Measurements from ENCODE around the gene ZZZ3.
"Not testable (repeated sequence)": the region's sequence is repeated elsewhere in the genome, so short reads cannot be mapped to it uniquely, and the experiment has no call there.

The ZZZ3 gene

DNA sequence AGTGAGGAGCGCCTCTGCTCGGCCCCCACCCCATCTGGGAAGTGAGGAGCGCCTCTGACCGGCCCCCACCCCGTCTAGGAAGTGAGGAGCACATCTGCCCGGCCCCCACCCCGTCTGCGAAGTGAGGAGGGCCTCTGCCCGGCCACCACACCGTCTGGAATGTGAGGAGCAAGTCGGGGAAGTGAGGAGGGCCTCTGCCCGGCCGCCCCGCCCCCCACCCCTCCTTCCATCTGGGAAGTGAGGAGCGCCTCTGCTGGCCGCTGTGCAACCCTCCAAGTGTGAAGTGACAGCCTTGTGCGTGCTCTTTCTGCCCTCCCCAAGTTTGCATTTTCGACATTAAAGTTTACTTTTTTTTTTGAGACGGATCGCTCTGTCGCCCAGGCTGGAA, 5.1 kb upstream of the ZZZ3 start:
- Histone ChIP-seq H3K27ac (no peak overlapping the region), H3K4me1 (peaks cover 0 to 16% (median 9%) of the 10 kb centered on the region in 4 donors), H3K27me3 (no peaks in the 10 kb centered on the region), H3K4me3 (peak overlapping the region; percentile 24 to 31), H3K36me3 (peaks cover 0 to 16% (median 9%) of the 10 kb centered on the region in 3 donors), H3K9me3 (no peaks in the 10 kb centered on the region)
- intact Hi-C loops (cut with DNase I; ENCODE audit: low total_unique reads) = no loop called here
- DNase-seq = no peak
- TF ChIP-seq, protein P1, sequence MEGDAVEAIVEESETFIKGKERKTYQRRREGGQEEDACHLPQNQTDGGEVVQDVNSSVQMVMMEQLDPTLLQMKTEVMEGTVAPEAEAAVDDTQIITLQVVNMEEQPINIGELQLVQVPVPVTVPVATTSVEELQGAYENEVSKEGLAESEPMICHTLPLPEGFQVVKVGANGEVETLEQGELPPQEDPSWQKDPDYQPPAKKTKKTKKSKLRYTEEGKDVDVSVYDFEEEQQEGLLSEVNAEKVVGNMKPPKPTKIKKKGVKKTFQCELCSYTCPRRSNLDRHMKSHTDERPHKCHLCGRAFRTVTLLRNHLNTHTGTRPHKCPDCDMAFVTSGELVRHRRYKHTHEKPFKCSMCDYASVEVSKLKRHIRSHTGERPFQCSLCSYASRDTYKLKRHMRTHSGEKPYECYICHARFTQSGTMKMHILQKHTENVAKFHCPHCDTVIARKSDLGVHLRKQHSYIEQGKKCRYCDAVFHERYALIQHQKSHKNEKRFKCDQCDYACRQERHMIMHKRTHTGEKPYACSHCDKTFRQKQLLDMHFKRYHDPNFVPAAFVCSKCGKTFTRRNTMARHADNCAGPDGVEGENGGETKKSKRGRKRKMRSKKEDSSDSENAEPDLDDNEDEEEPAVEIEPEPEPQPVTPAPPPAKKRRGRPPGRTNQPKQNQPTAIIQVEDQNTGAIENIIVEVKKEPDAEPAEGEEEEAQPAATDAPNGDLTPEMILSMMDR (IDR thresholded peaks at IDR 0.05) = no peak

DNA sequence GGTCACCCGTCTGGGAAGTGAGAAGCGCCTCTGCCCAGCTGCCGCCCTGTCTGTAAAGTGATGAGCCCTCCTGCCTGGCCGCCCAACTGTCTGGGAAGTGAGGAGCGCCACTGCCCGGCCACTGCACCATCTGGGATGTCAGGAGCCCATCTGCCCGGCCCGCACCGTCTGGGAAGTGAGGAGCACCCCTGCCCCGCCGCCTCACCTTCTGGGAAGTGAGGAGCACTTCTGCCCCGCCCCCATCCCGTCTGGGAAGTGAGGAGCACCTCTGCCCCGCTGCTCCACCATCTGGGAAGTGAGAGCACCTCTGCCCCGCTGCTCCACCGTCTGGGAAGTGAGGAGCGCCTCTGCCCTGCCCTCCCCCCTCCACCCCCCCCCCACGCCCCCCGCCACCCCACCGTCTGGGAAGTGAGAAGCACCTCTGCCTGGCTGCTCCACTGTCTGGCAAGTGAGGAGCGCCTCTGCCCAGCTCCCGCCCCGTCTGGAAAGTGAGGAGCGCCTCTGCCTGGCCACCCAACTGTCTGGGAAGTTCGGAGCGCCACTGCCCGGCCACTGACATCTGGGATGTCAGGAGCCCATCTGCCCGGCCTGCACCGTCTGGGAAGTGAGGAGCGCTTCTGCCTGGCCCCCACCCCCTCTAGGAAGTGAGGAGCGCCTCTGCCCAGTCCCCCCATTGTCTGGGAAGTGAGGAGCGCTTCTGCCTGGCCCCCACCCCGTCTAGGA, 4.5 kb upstream of the ZZZ3 start:
- H3K4me3 ChIP-seq = peak overlapping the region in 1 of 2 donors; percentile 31
- intact Hi-C loops (cut with DNase I; ENCODE audit: low total_unique reads) = no loop called here
- no peak for DNase-seq

DNA sequence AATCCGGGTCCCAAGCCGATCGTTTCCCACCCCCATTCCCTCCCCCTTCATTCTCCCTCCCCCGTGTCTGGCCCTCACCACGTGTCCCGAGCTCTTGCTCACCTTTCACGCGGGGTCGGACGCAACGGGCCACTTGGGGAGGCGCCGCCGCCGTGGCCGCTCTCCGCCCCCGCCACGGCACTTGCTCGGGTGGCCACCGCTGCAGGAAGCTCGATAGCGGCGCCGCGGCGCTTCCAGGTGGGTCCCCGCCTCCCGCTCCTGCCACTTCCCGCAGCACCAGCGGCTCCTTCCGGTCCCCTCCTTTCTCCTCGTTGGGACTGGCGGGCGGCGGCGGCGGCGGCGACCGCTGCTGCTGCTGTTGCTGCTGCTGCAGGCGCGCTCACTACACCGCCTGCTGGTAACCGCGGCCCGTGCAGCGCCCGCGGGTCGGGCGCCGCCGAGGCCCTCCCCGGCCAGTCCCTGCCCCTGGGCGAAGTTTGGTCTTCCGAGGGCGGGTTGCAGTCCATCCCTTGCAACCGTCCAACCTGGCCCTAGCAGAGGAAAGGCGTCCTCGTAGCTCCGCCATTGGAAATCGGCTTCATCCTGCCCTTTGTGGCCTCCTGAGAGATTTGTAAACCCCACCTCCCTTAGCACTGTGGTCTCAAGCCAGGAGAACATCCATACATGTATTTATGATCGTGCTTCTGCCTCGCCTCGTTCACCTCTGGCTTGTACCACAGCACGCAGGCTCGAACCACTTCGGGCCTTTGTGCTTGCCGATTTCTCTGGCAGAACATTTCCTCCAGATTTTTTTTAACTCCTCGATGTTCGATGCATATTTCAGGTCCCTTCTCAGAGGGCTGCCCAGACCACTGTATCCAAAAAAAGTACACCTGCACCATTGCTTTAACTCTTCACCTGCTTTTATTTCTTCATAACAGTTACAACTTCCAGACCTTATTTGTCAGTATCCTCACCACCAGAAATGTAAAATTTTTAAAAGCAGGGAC, 996 bp upstream of the ZZZ3 start:
- intact Hi-C loops (cut with DNase I; ENCODE audit: low total_unique reads) = no loop called here
- peaks cover 0 to 41% (median 26%) of the 10 kb centered on the region in 4 donors for H3K4me1 ChIP-seq

More for the DNA sequence above, 4.5 kb upstream of the ZZZ3 start:
- Histone ChIP-seq H3K4me1 (peaks cover 0 to 17% (median 9%) of the 10 kb centered on the region in 4 donors), H3K27ac (no peak overlapping the region), H3K27me3 (no peaks in the 10 kb centered on the region), H3K9me3 (no peaks in the 10 kb centered on the region), H3K36me3 (peaks cover 0 to 11% (median 4%) of the 10 kb centered on the region in 3 donors)
- TF ChIP-seq, protein P1 (IDR thresholded peaks at IDR 0.05) = no peak

DNA sequence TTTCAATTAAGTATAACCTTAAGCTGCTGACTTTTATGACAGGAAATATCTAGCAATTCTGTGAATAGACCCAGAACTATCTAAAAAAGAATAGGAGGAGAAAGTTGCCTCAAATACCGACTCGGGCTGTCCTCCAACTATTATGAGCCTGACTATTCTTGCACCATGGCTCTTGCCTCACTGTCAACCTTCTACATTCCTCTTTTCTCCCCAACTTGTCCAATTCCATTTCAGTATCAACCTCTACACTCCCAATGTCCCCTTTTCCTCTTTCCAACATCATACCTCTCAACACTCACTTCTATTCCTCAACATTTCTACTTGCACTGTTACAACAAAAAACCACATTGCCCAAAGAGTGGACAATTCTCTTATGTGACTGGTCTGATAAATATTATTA, 2.3 kb downstream of the ZZZ3 start:
- DNase-seq = no peak
- TF ChIP-seq, protein P1 (IDR thresholded peaks at IDR 0.05) = no peak
- intact Hi-C loops (cut with DNase I; ENCODE audit: low total_unique reads) = no loop called here
- H3K27ac ChIP-seq = no peak overlapping the region
- H3K27me3 ChIP-seq = no peaks in the 10 kb centered on the region
- no peak overlapping the region for H3K4me3 ChIP-seq
- H3K9me3 ChIP-seq = no peaks in the 10 kb centered on the region
- no peaks in the 10 kb centered on the region for H3K36me3 ChIP-seq
- peaks cover 0 to 57% (median 28%) of the 10 kb centered on the region in 4 donors for H3K4me1 ChIP-seq

More for the DNA sequence above, 996 bp upstream of the ZZZ3 start:
- peak overlapping the region; percentile 88 to 90 for H3K27ac ChIP-seq
- H3K9me3 ChIP-seq = no peaks in the 10 kb centered on the region
- DNase-seq = peak; percentile 89 to 96
- peak overlapping the region; percentile 65 to 77 for H3K4me3 ChIP-seq
- H3K36me3 ChIP-seq = no peaks in the 10 kb centered on the region
- TF ChIP-seq, protein P1 (IDR thresholded peaks at IDR 0.05) = peak; percentile 97
- H3K27me3 ChIP-seq = no peaks in the 10 kb centered on the region

DNA sequence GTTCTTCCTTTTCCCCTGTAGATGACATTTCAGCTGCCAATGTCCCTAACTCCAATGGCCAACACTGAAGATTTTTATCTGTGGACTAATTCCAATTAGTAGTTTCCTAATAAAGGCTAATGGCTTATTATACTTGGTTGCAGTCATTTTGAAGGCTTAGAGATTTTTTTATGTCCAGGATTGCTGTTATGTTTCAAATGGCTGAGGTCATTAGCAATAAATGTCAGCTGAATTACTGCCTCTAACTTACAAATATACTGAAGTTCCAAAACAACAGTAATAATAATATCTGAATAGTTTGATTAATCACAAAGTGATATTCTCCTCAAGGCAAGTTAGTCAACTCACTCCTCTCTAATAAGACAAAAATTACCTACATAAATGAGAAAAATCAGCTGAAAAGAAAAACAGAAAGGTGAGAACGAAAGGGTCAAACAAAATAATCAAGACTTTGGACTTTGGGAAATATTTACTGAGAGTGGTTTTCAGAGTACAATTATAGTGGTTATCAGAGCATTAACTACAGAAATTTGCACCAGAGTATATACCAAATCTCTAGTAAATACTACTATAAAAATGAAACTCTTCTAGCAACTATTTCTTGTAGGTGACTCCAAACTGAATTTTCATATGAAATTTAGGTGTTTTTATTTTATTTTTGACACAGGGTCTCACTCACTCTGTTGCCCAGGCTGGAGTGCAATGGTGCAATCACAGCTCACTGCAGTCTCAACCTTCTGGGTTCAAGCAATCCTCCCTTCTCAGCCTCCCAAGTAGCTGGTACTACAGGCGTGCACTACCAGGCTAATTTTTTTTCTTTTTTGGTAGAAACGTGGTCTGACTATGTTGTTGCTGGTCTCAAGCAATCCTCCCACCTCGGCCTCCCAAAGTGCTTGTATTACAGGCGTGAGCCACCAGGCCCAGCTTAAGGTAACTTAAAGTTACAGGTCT, 3.5 kb downstream of the ZZZ3 start:
- intact Hi-C loops (cut with DNase I; ENCODE audit: low total_unique reads) = no loop called here
- H3K27ac ChIP-seq = no peak overlapping the region
- no peak for DNase-seq
- H3K36me3 ChIP-seq = no peaks in the 10 kb centered on the region
- peaks cover 0 to 58% (median 30%) of the 10 kb centered on the region in 4 donors for H3K4me1 ChIP-seq
- TF ChIP-seq, protein P1 (IDR thresholded peaks at IDR 0.05) = no peak
- no peaks in the 10 kb centered on the region for H3K9me3 ChIP-seq
- no peaks in the 10 kb centered on the region for H3K27me3 ChIP-seq
- H3K4me3 ChIP-seq = no peak overlapping the region

DNA sequence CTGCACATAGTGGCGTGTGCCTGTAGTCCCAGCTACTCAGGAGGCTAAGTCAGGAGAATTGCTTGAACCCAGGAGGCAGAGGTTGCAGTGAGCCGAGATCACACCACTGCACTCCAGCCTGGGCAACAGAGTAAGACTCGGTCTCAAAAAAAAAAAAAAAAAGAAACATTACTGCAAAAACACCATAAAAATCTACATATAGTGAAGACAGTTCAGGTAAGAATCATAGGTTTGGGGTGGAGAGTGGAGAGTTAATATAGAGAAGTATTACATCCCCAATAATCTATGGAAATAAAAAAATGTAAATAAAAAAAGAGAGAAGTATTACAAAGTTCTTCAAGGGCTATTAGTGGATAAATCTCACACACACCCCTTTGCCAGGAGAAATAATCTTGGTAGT, 7.7 kb downstream of the ZZZ3 start:
- H3K27me3 ChIP-seq; H3K9me3 ChIP-seq; DNase-seq; H3K4me3 ChIP-seq; H3K27ac ChIP-seq; intact Hi-C loops (cut with DNase I; ENCODE audit: low total_unique reads); H3K36me3 ChIP-seq: not testable (repeated sequence)
- H3K4me1 ChIP-seq = peaks cover 0 to 62% (median 24%) of the 10 kb centered on the region in 4 donors

Data from tibial artery (tissue), 4 donors.